ENCODE data around the gene PF4V1. TPM values are rescaled to one million over a fixed set of nuclear protein-coding genes. Genes with fewer than 3 reads are reported as not detected.

The PF4V1 gene
- total and polyA plus RNA-seq, 9 of the 15 experiments (the other 6 are each of a cell fraction or from before 2014, with no cell fraction given): not detected

DNA sequence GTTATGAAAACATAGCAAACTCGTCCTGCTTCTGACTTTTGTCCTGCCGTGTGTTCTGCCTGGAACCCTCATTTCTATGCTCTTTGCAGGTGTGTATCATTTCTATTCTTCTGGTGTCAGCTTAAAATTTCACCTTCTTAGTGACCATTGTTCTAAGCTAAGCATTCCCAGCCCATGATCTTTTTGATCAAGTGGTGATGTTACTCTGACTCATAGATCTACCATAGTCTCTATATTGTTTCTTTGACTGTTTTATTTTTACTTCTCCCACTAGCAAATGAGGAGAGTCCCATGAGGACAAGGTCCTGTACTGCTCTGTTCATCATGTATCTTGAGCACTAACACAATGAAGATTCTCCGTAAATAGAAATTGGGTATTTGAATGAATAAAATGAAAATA is 30.7 kb upstream of the PF4V1 start (continued):
- TF ChIP-seq MGA (IDR thresholded peaks at IDR 0.05): no peak
